Measurements from ENCODE around the gene AK3.

GRCh38 chr9:4706021-4706420 lies 35.0 kb downstream of the AK3 start:
- TF ChIP-seq CTCF (IDR thresholded peaks at IDR 0.05) (no peak), POLR2AphosphoS5 (IDR thresholded peaks at IDR 0.05; ENCODE audit: low read depth, low read length) (no peak)

All from Panc1 (cell line).